Activated naive CD8-positive, alpha-beta T cell treated with anti-CD3 and anti-CD28 coated beads, Interleukin-2, amount 50 U/mL, for 16 hours (primary cell): Measurements from ENCODE around the gene NGB.
"Not testable (repeated sequence)": the region's sequence is repeated elsewhere in the genome, so short reads cannot be mapped to it uniquely, and the experiment has no call there.

Experiments used
- DNase-seq: peaks from one replicate; pipeline ENCODE4 v3.0.0-alpha.2; 2020; ENCODE audit warnings: low read depth, low spot score

The NGB gene

GRCh38 chr14:77271113-77271710, at the start of gene NGB:
NGB (minus strand) TSS chr14:77271206; CDS start chr14:77270937, 269 bp downstream.
- DNase-seq: no peak

GRCh38 chr14:77320238-77320935, 49.4 kb upstream of the NGB start, which contains the start of gene POMT2:
POMT2 (minus strand) TSS chr14:77320883; CDS start chr14:77320681, 202 bp downstream.
- peak; percentile 85 for DNase-seq

GRCh38 chr14:77319422-77319821, 48.4 kb upstream of the NGB start:
- DNase-seq: no peak

GRCh38 chr14:77318756-77319155, 47.8 kb upstream of the NGB start:
- DNase-seq: not testable (repeated sequence)

GRCh38 chr14:77318006-77318553, 47.1 kb upstream of the NGB start:
- no peak for DNase-seq

GRCh38 chr14:77316872-77317301, 45.9 kb upstream of the NGB start:
- DNase-seq: no peak

GRCh38 chr14:77316195-77316505, 45.1 kb upstream of the NGB start:
- DNase-seq: no peak

GRCh38 chr14:77314539-77315457, 43.8 kb upstream of the NGB start:
- DNase-seq: no peak

- DNase-seq: no peak
Measured at GRCh38 chr14:77314043-77314442, 43.0 kb upstream of the NGB start.

GRCh38 chr14:77313371-77313770, 42.4 kb upstream of the NGB start:
- no peak for DNase-seq

GRCh38 chr14:77311217-77311616, 40.2 kb upstream of the NGB start:
- no peak for DNase-seq

GRCh38 chr14:77310026-77310425, 39.0 kb upstream of the NGB start:
- no peak for DNase-seq

- DNase-seq: no peak
Measured at GRCh38 chr14:77309131-77309530, 38.1 kb upstream of the NGB start.

GRCh38 chr14:77306851-77307496, 36.0 kb upstream of the NGB start:
- no peak for DNase-seq

GRCh38 chr14:77306416-77306815, 35.4 kb upstream of the NGB start:
- no peak for DNase-seq

GRCh38 chr14:77305696-77306095, 34.7 kb upstream of the NGB start:
- DNase-seq: no peak

GRCh38 chr14:77303417-77304156, 32.6 kb upstream of the NGB start:
- DNase-seq: no peak

GRCh38 chr14:77302926-77303325, 31.9 kb upstream of the NGB start:
- no peak for DNase-seq

GRCh38 chr14:77301103-77301502, 30.1 kb upstream of the NGB start:
- no peak for DNase-seq

GRCh38 chr14:77299771-77300170, 28.8 kb upstream of the NGB start:
- DNase-seq: no peak

- no peak for DNase-seq
Measured at GRCh38 chr14:77296906-77297305, 25.9 kb upstream of the NGB start.
